Mesenteric fat pad (tissue), 1 donor: ENCODE measurements around the gene USP53. TPM values are rescaled to one million over a fixed set of nuclear protein-coding genes. Genes with fewer than 3 reads are reported as not detected.
"Not testable (repeated sequence)": the region's sequence is repeated elsewhere in the genome, so short reads cannot be mapped to it uniquely, and the experiment has no call there.

Experiments used
- DNase-seq: peaks from one replicate; pipeline ENCODE4 v3.0.0-alpha.2; 2020; ENCODE audit warnings: low spot score
- total RNA-seq: library from RNA; stranded (reverse); fragmentation: NEBNext Ultra II Directional; extraction: Animal tissue kit (Norgen Biotek cat#: 25700); gene quantifications from one replicate; pipeline ENCODE4 v1.2.1, GENCODE V29; 2021
- donor health status: DM: yes; HTN: yes; CAD: no.

The USP53 gene
- total RNA-seq, 1 donor from 2014 or later, result 111 TPM

DNA sequence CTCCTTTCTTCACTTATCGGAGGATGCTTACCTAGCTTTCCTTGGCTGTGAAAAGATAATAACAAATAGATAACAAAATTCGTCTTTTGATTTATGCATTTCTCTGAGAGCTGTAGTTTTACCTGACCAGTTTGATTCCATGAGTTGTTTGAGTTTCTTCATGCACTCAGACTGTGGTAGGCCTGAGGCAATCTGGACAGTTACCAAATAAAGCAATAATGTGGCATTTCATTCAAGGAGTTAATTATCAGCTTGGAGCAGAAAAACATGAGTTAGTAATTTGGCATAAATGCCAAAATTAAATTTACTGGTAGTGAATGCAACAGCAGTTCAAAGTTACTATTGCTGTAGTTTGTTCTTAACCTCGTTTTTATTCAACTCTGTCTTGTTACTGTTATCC is 56.0 kb downstream of the USP53 start:
- no peak for DNase-seq

DNA sequence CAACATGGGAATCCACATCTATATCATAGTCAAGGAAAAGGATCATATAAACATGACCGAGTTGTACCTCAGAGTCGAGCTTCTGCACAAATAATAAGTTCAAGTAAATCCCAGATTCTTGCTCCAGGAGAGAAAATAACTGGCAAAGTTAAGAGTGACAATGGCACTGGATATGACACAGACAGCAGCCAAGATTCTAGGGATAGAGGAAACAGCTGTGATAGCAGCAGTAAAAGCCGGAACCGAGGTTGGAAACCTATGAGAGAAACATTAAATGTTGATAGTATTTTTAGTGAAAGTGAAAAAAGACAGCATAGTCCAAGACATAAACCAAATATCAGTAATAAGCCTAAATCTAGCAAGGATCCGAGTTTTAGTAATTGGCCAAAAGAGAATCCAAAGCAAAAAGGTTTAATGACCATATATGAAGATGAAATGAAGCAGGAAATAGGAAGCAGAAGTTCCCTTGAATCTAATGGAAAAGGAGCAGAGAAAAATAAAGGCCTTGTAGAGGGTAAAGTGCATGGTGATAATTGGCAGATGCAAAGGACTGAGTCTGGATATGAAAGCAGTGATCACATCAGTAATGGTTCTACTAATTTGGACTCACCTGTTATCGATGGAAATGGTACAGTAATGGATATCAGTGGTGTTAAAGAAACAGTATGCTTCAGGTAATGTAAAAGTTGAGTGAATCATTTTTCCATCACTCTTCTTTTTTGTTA is 59.0 kb downstream of the USP53 start:
- no peak for DNase-seq

DNA sequence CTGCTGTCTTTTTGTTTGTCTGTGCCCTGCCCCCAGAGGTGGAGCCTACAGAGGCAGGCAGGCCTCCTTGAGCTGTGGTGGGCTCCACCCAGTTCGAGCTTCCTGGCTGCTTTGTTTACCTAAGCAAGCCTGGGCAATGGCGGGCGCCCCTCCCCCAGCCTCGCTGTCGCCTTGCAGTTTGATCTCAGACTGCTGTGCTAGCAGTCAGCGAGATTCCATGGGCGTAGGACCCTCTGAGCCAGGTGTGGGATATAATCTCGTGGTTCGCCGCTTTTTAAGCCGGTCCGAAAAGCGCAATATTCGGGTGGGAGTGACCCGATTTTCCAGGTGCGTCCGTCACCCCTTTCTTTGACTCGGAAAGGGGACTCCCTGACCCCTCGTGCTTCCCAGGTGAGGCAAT is 67.0 kb downstream of the USP53 start:
- DNase-seq, result not testable (repeated sequence)

DNA sequence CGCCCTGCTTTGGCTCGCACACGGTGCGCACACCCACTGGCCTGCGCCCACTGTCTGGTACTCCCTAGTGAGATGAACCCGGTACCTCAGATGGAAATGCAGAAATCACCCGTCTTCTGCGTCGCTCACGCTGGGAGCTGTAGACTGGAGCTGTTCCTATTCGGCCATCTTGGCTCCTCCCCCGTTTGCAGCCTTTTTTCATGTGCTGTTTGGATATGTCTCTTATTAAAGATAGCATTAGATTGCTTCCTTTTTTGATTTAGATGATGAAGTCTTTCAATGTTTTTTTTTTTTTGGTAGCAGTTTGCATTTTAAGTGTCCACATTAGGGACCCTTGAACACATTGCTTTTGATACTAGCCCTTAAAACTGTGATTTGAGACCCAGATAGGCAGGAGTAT is 67.4 kb downstream of the USP53 start:
- DNase-seq, result not testable (repeated sequence)

DNA sequence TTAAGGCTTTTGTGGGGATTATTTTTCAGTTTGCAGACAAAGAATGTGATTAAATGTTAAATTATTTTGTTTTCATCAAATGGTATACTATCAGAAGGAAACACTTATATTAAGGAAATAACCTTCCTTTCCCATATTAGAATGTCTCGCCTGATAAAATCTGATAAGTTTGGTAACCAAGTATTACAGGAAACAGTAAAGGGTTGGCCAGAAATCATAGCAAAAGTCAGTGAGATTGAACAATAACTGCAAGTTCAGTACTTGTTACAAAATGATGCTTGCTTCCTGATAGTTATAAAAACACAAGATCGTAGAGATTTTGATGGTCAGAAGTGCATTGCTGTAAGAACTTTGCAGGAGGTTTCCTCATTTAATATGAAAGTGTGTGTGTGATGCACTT is 68.9 kb downstream of the USP53 start:
- no peak for DNase-seq

DNA sequence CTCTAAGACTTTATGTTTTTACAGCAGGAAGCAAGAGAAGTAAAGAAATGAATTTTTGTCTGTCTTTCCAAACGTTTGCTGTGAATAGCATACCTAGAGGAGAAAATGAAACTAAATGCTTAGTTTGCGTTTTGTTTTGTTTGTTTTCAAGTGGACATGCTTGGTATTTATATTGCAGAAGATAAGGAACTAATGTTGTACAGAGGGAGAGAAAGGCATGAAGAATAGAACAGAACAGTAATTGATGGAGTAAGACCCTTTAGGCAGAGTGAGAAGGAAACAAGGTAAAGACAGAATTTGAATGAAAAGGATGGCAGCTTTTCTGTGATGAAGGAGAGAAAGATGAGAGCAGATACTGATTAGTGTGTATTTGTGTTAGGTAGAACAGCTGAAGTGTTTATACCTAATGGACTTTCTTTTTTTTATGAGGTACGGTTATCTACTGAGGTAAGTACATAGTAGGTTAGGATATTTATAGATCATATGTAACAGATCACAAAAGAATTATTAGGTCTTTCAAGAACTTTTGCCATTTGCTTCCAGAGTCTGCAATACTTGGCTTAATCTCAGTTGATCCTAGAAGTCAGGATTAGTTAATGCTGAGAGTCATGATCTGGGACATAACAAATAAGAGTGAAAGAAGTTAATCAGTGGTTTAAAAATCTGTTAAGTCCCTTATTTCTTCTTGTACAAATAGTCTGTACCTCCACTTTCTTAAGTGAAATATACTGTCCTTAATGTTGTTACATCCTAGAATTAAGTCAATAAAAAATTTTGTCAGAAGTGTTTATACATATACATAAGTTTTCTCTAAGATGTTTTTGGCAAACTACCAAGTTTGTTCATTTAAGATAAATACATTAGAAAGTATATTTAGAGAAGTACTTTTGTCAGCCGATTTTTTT is 72.6 kb downstream of the USP53 start:
- DNase-seq, result no peak

DNA sequence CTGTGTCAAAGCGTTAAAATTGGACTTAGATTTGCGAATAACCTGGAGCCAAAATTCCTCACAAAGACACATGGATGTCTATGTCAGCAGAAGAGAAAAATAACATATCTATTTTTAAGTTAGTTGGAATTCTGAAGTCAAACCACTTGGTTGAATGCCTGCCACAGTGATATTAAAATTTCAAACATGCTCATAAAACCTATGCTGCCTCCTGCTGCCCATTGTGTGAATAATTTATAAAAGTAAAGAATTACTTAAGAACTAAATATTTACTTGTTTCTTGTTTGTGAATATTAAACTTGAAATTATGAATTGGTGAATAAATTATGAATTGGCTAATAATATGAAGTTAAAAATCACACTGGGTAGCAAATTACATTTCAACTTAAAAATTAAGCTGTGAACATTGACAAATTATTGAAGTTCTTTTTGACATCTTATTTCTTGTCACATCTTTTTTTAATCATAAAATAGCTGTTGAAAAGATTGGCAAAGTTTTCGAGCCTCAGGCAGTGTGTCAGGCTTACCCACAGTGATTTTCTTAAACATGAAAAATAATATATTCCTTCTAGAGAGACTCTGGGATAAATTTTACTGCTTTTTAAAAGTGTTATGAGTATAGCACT is 74.0 kb downstream of the USP53 start:
- no peak for DNase-seq

DNA sequence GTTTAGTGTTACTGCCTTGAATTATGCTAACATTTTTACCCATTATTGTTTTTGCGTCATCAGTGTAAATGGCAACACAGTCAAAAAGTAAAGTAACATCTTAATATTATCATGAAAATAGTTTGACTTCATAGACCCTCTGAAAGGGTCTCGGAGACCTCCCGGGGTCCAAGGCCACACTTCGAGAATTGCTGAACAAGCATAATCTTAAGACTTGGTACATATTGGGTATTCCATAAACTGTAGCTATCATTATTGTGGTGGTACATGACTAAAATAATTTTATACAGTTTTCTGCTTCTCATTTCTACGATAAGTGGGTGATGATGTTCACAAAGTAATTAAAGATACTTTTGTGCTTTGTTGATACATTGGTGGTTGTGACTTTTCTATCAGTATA is 76.8 kb downstream of the USP53 start:
- DNase-seq, result no peak

DNA sequence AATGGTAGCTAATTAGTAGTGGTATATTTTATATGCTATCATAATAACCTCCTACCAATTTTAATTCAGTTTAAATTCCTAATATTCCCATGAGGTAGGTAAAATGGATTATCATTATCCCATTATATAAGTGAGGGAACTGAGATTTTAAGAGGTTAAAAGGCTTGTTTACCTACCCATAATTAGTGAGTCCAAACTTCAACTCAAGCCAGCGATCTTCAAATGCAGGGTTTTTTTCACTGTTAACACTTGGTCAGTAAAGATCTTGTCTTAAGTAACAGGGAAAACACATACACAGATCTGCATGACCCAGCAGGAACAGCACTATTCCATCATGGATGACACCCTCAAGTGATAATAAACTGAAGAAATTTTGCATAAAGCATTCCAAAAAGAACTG is 78.1 kb downstream of the USP53 start:
- no peak for DNase-seq

DNA sequence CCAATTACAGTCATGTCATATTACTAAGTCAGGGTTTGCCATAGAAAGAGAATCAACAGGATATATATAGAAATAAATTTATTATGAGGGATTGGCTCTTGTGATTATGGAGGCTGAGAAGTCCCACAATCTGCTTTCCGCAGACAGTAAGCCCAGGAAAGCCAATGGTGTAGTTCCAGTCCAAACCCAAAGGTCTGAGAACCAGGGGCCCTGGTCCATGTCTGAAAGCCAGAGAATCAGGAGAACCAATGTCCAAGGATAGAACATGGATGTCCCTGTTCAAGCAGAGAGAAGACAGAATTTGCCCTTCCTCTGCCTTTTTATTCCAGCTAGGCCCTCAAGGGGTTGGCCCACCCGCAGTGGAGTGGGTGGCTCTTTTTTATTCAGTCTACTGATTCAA is 83.8 kb downstream of the USP53 start:
- no peak for DNase-seq

DNA sequence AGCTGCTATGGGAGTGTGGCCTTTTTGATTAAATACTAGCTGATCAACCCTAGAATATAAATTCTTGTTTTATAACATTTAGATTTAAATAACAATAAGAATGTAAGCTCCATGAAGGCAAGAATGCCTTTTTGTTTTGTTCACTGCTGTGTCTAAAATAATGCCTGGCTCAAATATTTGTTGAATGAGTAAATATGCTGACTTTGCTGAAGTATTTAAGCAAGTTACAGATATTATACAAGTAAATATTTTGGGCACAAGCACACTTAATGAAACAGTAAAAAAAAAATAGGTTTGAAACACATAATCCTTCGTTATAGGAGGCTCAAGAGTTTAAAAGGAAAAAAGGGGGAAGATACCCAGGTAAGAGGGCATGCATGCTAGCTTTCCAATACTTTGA is 85.3 kb downstream of the USP53 start:
- no peak for DNase-seq

DNA sequence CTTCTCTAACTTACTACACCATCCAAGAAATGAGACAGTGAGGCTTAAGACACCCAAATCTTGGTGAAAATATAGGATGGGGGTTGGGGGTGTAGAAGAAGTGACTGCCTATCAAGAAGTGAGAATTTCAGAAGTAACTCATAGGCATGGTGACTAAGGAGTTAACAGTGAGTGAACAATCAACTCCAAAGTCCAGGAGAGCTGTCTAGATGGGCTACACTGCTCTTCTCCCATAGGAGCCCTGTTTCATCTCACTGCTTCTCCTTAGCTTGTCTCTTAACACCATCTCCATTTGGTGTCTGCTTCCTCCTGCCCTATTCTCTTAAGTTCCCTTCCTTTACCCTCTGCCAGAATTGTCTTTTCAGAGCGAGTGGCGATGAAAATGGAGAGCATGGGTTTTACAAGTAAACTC is 86.8 kb downstream of the USP53 start:
- DNase-seq, result no peak

DNA sequence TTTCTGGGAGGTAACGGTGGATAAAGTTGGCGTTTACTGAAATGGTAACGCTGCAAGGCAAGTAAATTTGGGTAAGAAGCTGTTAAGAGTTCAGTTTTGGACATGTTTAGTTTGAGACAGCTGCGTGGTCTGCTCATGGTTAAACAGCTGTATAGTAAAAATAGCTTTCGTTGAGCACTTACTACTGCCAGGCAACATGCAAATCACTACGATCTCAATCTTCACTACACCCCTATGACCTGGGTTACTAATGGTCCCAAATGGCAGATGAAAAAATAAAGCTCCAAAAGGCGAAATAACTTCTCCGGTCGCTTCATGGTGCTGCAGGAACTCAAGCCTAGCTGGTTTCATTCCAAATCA is 87.2 kb downstream of the USP53 start:
- no peak for DNase-seq

DNA sequence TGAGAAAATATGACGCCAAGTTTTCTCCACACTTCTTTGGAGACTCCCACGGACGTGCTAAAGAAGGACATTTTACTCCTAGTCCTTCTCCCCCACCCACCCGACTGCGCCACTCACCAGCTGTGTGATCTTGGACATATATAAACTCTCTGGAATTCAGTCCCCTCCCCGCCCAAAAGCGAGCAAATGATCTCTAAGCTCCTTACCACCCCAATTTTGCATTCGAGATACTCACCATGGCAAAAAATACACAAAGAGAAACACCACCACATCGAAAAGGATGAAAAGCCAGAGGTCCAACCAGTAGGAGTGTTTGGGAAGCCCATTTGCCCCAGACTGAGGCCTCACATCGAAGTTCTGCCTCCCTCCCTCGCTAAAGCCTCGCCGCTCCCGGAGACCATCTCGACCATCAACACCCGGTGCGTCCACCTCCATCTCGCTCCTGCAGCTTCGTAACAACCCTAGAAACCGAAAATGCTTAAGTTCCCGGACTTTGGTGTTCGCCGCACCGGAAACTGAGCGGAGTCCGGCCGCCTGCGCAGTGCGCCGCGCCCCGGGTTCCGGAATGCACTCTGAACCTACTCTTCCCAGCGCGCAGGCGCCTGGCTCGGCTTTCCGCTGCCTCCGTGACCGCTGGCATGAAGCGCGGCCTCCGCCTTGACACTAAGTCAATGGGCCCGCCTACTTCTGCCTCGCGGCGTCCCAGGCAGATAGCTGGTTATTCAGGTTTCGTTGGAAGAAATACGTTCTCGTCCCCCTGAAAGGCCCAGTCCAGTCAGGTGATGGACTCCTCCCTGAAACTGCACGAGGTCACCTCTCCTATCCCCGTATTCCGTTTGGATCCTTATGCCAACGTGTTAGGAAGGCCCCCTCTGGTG is 87.8 kb downstream of the USP53 start:
- DNase-seq, result peak; percentile 98

DNA sequence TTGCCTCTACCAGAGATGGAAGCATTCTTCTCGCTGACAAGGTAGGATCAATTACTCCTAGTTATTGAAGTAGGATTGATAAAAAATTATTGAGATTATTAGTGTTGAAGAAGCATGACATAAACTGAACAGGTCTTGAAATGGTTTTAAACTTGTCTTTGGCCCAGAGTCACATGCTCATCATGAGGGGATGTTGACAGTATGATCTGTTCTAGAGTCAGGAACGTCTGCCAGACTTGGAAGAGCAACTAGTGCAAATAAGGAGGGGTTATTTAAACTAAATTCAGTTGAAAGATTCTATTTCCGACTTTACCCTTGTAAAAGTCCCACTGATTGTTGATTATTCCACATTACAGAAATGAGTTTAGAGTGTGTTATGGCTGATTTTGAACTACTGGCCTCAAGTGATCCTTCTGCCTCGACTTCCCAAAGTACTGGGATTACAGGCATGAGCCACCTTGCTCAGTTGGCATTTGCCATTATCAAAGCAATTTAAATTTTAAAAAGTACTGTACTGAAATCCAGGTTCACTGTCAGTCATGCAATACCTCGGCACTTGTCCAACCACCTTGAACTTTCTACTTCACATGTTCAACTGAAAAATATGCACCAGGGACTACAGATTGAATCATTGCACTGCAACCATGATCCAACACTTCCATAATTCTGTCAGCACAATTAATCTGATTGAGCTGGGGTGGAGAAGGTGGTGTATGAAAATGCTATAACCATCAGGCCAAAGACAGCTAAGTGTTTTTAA is 89.7 kb downstream of the USP53 start:
- no peak for DNase-seq

DNA sequence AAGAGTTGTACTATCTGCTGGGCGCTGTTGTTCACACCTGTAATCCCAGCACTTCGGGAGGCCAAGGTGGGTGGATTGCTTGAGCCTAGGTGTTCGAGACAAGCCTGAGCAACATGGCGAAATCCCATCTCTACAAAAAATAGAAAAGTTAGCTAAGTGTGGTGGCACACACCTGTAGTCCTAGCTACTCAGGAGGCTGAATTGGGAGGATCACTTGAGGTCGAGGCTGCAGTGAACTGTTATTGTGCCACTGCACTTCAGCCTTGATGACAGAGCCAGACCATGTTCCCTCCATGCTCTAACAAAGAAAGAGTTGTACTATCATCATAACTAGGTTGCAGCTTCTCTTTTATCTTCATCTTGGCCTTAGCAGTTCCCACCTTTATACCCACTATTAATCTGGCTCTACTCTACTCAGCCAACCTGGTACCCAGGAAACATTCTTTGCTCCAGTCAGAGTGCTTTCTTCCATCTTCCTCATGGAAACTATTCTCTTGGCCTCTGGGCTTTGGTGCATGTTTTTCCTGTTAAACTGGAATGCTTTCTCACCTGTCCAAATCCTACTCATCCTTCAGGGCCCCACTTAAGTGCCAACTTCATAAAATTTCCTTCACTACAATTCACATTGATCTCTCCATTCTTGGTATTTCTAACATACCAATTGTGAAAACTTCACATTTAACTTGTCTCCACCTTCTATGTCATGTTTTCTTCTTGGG is 91.2 kb downstream of the USP53 start:
- DNase-seq, result no peak

DNA sequence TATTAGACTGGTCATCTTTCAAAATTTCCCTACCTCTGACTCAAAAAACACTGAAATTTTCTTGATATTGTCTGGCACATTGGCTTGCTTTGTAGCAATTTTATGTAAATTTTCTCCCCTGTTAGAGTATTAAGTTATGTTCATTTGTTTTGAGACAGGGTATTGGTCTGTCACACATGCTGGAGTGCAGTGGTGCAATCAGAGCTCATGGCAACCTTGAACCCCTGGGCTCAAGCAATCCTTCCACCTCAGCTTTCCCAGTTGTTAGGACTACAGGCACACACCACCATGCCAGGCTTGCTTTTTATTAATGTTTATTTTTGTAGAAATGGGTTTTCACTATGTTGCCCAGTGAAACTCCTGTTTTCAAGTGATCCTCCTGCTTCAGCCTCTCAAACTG is 91.9 kb downstream of the USP53 start:
- DNase-seq, result no peak

DNA sequence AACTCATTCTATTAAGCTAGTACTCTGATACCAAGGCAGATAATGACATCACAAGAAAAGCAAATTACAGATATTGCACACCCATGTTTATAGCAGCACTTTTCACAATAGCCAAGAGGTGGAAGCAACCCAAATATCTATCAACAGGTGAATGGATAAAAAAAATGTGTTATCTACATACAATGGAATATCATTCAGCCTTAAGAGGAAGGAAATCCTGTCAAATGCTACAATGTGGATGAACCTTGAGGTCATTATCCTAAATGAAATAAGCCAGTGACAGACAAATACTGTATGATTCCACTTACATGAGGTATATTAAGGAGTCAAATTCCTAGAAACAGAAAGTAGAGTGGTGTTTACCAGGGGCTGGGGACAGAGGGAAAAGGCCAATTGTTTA is 95.1 kb downstream of the USP53 start:
- no peak for DNase-seq

DNA sequence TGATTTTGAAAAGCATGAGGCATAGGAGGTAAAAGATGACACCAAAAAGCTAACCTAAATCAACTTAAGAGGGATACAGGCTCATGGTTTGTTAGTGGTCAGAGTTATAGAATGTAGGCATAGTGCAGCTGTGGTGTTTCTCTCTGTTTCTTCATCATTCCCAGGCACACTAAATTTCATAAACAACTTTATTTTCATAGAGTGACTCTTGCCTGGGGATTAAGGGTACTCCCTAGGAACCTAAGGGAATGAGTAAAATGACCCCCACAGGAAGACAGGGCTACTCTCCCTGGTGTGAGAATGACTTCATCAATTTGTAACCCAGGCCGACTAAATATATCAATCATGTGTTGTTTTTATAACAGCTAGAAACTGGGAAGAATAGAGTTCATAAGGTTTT is 98.3 kb downstream of the USP53 start:
- DNase-seq, result no peak

DNA sequence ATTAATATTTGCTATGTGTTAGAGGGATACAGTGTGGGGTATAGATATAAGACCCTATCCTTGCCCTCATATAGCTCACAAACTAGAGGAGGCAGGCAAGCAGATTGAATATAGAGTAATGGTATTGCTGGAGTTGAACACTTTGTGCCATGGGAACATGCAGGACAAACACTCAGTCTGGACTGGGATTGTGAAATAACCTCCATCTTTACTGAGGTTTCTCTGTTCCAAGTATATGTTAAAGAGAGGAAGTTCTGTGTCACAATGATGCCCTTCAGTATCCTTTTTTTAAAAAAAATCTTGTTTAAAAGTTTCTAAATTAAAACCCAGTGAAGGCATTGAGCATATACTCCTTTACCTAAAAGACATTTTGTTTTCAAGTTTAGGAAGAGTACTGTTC is 100.7 kb downstream of the USP53 start:
- no peak for DNase-seq
